Measurements from ENCODE around the gene ITM2C. TPM values are rescaled to one million over a fixed set of nuclear protein-coding genes. Genes with fewer than 3 reads are reported as not detected.

ITM2C gene
- total and polyA plus RNA-seq, 2 of the 13 experiments (the other 11 are each of a cell fraction or from before 2014, with no cell fraction given): 70.5 to 270 TPM

GRCh38 chr2:230908595-230909191 lies 44.0 kb downstream of the ITM2C start:
- Histone ChIP-seq H3K36me3 (replicated peaks in 1 of 2; ENCODE audit: control insufficient read depth in 1 of 2, insufficient read depth in 2 of 2, low read length in 2 of 2) (no peaks in the 10 kb centered on the region), H3K27me3 (ENCODE audit: control insufficient read depth in 1 of 2, insufficient read depth in 2 of 2, low read length in 2 of 2) (peaks cover 10 to 81% of the 10 kb centered on the region in 2 experiments; a peak in 4 of 5 replicates), H3K9me3 (ENCODE audit: low read length) (no peaks in the 10 kb centered on the region), H3K27ac (ENCODE audit: extremely low read length, insufficient read depth, low read length) (no peak overlapping the region), H3K4me3 (replicated peaks in 1 of 3; ENCODE audit: insufficient read depth in 1 of 3, low read depth in 2 of 3, low read length in 3 of 3) (no peak overlapping the region), H3K79me2 (ENCODE audit: insufficient read depth, low read length) (no peaks in the 10 kb centered on the region), H3K9ac (ENCODE audit: insufficient read depth, low read depth, low read length) (no peak overlapping the region), H3K4me2 (ENCODE audit: low read depth, low read length) (no peak overlapping the region), H4K20me1 (ENCODE audit: insufficient read depth, low read length) (no peaks in the 10 kb centered on the region), H3K4me1 (ENCODE audit: insufficient read depth, low read length) (peaks cover 24% of the 10 kb centered on the region), H2AFZ (ENCODE audit: low read length) (no peak overlapping the region)
- no TSS peak for BruUV-seq (replicated peaks)
- in situ Hi-C loops (cut with HindIII; ENCODE audit: extremely low pct_ligation_motif_present, low pct_unique_long_range_greater_than_20kb) (no loop called here), intact Hi-C loops (cut with micrococcal nuclease; ENCODE audit: unreplicated experiment) (no loop called here)
- ChIA-PET CTCF (ENCODE audit: low intra/inter-chr PET ratio, low total read pairs) (no interaction called here), POLR2A (interaction anchor here (1.4 kb wide), 1 partner anchor 141 kb away, joined by 5 read pairs; no protein-coding TSS in a partner anchor)
- no peak for FAIRE-seq
- ATAC-seq: no peak
- TF ChIP-seq ESRRA (CRISPR knock-in tag; IDR thresholded peaks at IDR 0.05; ENCODE audit: low read depth): no peak
- TF ChIP-seq FOSL2 (CRISPR knock-in tag; IDR thresholded peaks at IDR 0.05): peak; percentile 88
- TF ChIP-seq EP300 (IDR thresholded peaks at IDR 0.05; ENCODE audit: low read depth in 2 of 2, low read length in 2 of 2): peak in 1 of 2 experiments; percentile 20; a peak in 1 of 4 replicates
- no peak for TF ChIP-seq EP300 (CRISPR knock-in tag; IDR thresholded peaks at IDR 0.05; ENCODE audit: borderline replicate concordance)
- no peak for TF ChIP-seq ZNF841 (CRISPR knock-in tag; IDR thresholded peaks at IDR 0.05; ENCODE audit: borderline replicate concordance)
- TF ChIP-seq PRDM10 (CRISPR knock-in tag; IDR thresholded peaks at IDR 0.05; ENCODE audit: low read depth): 0 out of 2 replicates have a peak, but pooled peaks have one; percentile 38
- TF ChIP-seq PATZ1 (CRISPR knock-in tag; IDR thresholded peaks at IDR 0.05): peak; percentile 64; the same call in 1 of the 2 replicates
- TF ChIP-seq NFE2 (CRISPR knock-in tag; IDR thresholded peaks at IDR 0.05): peak; percentile 53; the same call in 1 of the 2 replicates
- no peak for TF ChIP-seq ZNF709 (CRISPR knock-in tag; IDR thresholded peaks at IDR 0.05)
- no peak for TF ChIP-seq RCOR2 (CRISPR knock-in tag; IDR thresholded peaks at IDR 0.05)
- TF ChIP-seq BHLHE40 (IDR thresholded peaks at IDR 0.05; ENCODE audit: low read length): no peak
- TF ChIP-seq XRCC5 (optimal IDR thresholded peaks at IDR 0.05; ENCODE audit: low read length): peak; percentile 21
- no peak for TF ChIP-seq FOXP1 (IDR thresholded peaks at IDR 0.05)
- TF ChIP-seq FOXP1 (CRISPR knock-in tag; IDR thresholded peaks at IDR 0.05): 0 out of 2 replicates have a peak, but pooled peaks have one; percentile 10
- peak; percentile 15; the same call in 1 of the 2 replicates for TF ChIP-seq ETV5 (CRISPR knock-in tag; IDR thresholded peaks at IDR 0.05; ENCODE audit: borderline replicate concordance)
- DNase-seq (ENCODE audit: low spot score): peak; percentile 59
- WGBS (ENCODE audit: low lambda C conversion rate): 20% methylated on average over 10 of the region's 10 CpGs
